Stimulated activated CD8-positive, alpha-beta memory T cell treated with anti-CD3 and anti-CD28 coated beads, Interleukin-4, amount 100 ng/mL, for 24 hours (primary cell): ENCODE data around the gene ACOT7.
"Not testable (repeated sequence)": the region's sequence is repeated elsewhere in the genome, so short reads cannot be mapped to it uniquely, and the experiment has no call there.

Experiments
- DNase-seq: peaks from one replicate; pipeline ENCODE4 v3.0.0-alpha.2; 2020; ENCODE audit warnings: low read depth

The ACOT7 gene

GRCh38 chr1:6393400-6394187 is at the start of gene ACOT7:
Gene ACOT7, minus strand, starts transcription at chr1:6393767. Its CDS starts 368 bp downstream, at chr1:6393399.
- peak; percentile 85 for DNase-seq

- DNase-seq: no peak
Observed at GRCh38 chr1:6441586-6441985, 48.0 kb upstream of the ACOT7 start.

GRCh38 chr1:6440198-6441126 is 46.9 kb upstream of the ACOT7 start:
- peak; percentile 60 for DNase-seq

GRCh38 chr1:6438047-6438525 is 44.5 kb upstream of the ACOT7 start:
- peak; percentile 51 for DNase-seq

- DNase-seq: not testable (repeated sequence)
Observed at GRCh38 chr1:6437012-6437700, 43.6 kb upstream of the ACOT7 start.

GRCh38 chr1:6436277-6436676 is 42.7 kb upstream of the ACOT7 start:
- not testable (repeated sequence) for DNase-seq

GRCh38 chr1:6435547-6435946 is 42.0 kb upstream of the ACOT7 start:
- no peak for DNase-seq

GRCh38 chr1:6435129-6435528 is 41.6 kb upstream of the ACOT7 start:
- no peak for DNase-seq

GRCh38 chr1:6434186-6434585 is 40.6 kb upstream of the ACOT7 start:
- no peak for DNase-seq

GRCh38 chr1:6431645-6432579 is 38.3 kb upstream of the ACOT7 start:
- not testable (repeated sequence) for DNase-seq

GRCh38 chr1:6429660-6430411 is 36.3 kb upstream of the ACOT7 start:
- DNase-seq: not testable (repeated sequence)

GRCh38 chr1:6428453-6428852 is 34.9 kb upstream of the ACOT7 start:
- not testable (repeated sequence) for DNase-seq

GRCh38 chr1:6427441-6428390 is 34.1 kb upstream of the ACOT7 start:
- DNase-seq: no peak

- no peak for DNase-seq
Observed at GRCh38 chr1:6426972-6427350, 33.4 kb upstream of the ACOT7 start.

- DNase-seq: no peak
Observed at GRCh38 chr1:6426277-6426971, 32.9 kb upstream of the ACOT7 start.

- DNase-seq: no peak
Observed at GRCh38 chr1:6425658-6426057, 32.1 kb upstream of the ACOT7 start.

GRCh38 chr1:6424619-6425593 is 31.3 kb upstream of the ACOT7 start, which contains the start of gene ESPN:
Gene ESPN, plus strand, starts transcription at chr1:6424776. Its CDS starts 180 bp downstream, at chr1:6424956.
- no peak for DNase-seq
